OCI-LY3 (cell line): ENCODE data around the gene PPP2R1B.
"Not testable (repeated sequence)": the region's sequence is repeated elsewhere in the genome, so short reads cannot be mapped to it uniquely, and the experiment has no call there.

Experiments used
- H2AFZ ChIP-seq: fragments of 200-600, 300-600 bp; shearing (Covaris generic); 2 replicates; pipeline ENCODE4 v1.6.0; 2014; ENCODE audit warnings: antibody characterized with exemption, low read depth, low read length
- H3K27ac ChIP-seq: fragments of 200-600, 300-600 bp; sonication (generic); 2 replicates; pipeline ENCODE4 v1.5.1; 2014; ENCODE audit warnings: mild to moderate bottlenecking, low read length, moderate library complexity, mixed read lengths
- H3K27me3 ChIP-seq: fragments of 200-600, 300-600 bp; sonication (generic); 2 replicates; pipeline ENCODE4 v1.6.1; 2014; ENCODE audit warnings: low read depth, low read length, mixed read lengths
- H3K36me3 ChIP-seq: fragments of 200-600, 300-600 bp; sonication (generic); replicated peaks from 2 replicates; pipeline ENCODE3; 2014; ENCODE audit warnings: low read depth, low read length, mixed read lengths
- H3K4me1 ChIP-seq: fragments of 300-600, 200-600 bp; sonication (generic); 2 replicates; pipeline ENCODE4 v1.6.1; 2014; ENCODE audit warnings: low read length, mixed read lengths
- H3K4me2 ChIP-seq: fragments of 200-600, 300-600 bp; sonication (generic); 2 replicates; pipeline ENCODE4 v1.6.1; 2014; ENCODE audit warnings: low read length, mixed read lengths
- H3K4me3 ChIP-seq: fragments of 300-600, 200-600 bp; sonication (generic); 2 replicates; pipeline ENCODE4 v1.5.1; 2014; ENCODE audit warnings: antibody characterized with exemption, mild to moderate bottlenecking, low read length, moderate library complexity
- H3K79me2 ChIP-seq: fragments of 300-600, 200-600 bp; shearing (Covaris generic); 2 replicates; pipeline ENCODE4 v1.6.1; 2014; ENCODE audit warnings: mild to moderate bottlenecking, low read length, mixed read lengths
- H3K9ac ChIP-seq: fragments of 300-600, 200-600 bp; shearing (Covaris generic); 2 replicates; pipeline ENCODE4 v1.6.0; 2014; ENCODE audit warnings: mild to moderate bottlenecking, low read length, moderate library complexity
- H3K9me3 ChIP-seq: fragments of 200-600, 300-600 bp; shearing (Covaris generic); 2 replicates; pipeline ENCODE4 v1.6.1; 2014; ENCODE audit warnings: low read length, mixed read lengths; ENCODE audit not compliant: insufficient read depth
- H4K20me1 ChIP-seq: fragments of 200-600, 300-600 bp; sonication (generic); 2 replicates; pipeline ENCODE4 v1.6.1; 2016; ENCODE audit warnings: low read length, mixed read lengths; ENCODE audit not compliant: insufficient read depth
- CTCF ChIP-seq: fragments of 200-600, 300-600 bp; sonication (generic); IDR thresholded peaks from 2 replicates; pipeline ENCODE4 v1.5.1; 2014; ENCODE audit warnings: antibody characterized with exemption, low read length, low read depth
- EZH2phosphoT487 ChIP-seq: fragments of 200-600 bp; shearing (Covaris generic); IDR thresholded peaks from 2 replicates; pipeline ENCODE4 v1.6.1; 2018; ENCODE audit warnings: antibody characterized with exemption, mixed run types, low read depth

Gene PPP2R1B

GRCh38 chr11:111720801-111721494 is 45.2 kb downstream of the PPP2R1B start:
- TF ChIP-seq EZH2phosphoT487, result no peak
- no peak for TF ChIP-seq CTCF
- H3K4me2 ChIP-seq, result no peak overlapping the region
- H4K20me1 ChIP-seq, result no peaks in the 10 kb centered on the region
- H3K9me3 ChIP-seq, result no peaks in the 10 kb centered on the region
- H3K79me2 ChIP-seq, result no peaks in the 10 kb centered on the region
- peaks cover 60% of the 10 kb centered on the region for H3K36me3 ChIP-seq
- H3K4me3 ChIP-seq, result no peak overlapping the region
- H2AFZ ChIP-seq, result no peak overlapping the region
- no peaks in the 10 kb centered on the region for H3K4me1 ChIP-seq
- H3K9ac ChIP-seq, result no peak overlapping the region
- H3K27me3 ChIP-seq, result no peaks in the 10 kb centered on the region
- no peak overlapping the region for H3K27ac ChIP-seq

- Histone ChIP-seq H2AFZ (no peak overlapping the region), H3K27ac (no peak overlapping the region), H3K4me3 (no peak overlapping the region), H3K4me1 (peaks cover 12% of the 10 kb centered on the region), H3K9me3 (no peaks in the 10 kb centered on the region), H3K79me2 (no peaks in the 10 kb centered on the region), H4K20me1 (no peaks in the 10 kb centered on the region), H3K27me3 (no peaks in the 10 kb centered on the region), H3K4me2 (no peak overlapping the region), H3K9ac (no peak overlapping the region), H3K36me3 (peaks cover 58% of the 10 kb centered on the region)
- TF ChIP-seq EZH2phosphoT487 (no peak), CTCF (no peak)
Observed at GRCh38 chr11:111719379-111719778, 46.8 kb downstream of the PPP2R1B start.

GRCh38 chr11:111718859-111719258 is 47.3 kb downstream of the PPP2R1B start:
- H3K79me2 ChIP-seq, result no peaks in the 10 kb centered on the region
- H3K36me3 ChIP-seq, result peaks cover 58% of the 10 kb centered on the region
- H3K4me3 ChIP-seq, result no peak overlapping the region
- H3K27ac ChIP-seq, result no peak overlapping the region
- H3K4me1 ChIP-seq, result peaks cover 17% of the 10 kb centered on the region
- H3K4me2 ChIP-seq, result no peak overlapping the region
- H4K20me1 ChIP-seq, result no peaks in the 10 kb centered on the region
- no peak overlapping the region for H2AFZ ChIP-seq
- H3K9ac ChIP-seq, result no peak overlapping the region
- no peaks in the 10 kb centered on the region for H3K27me3 ChIP-seq
- TF ChIP-seq CTCF (no peak), EZH2phosphoT487 (no peak)
- H3K9me3 ChIP-seq, result no peaks in the 10 kb centered on the region

GRCh38 chr11:111718436-111718835 is 47.8 kb downstream of the PPP2R1B start:
- H3K27ac ChIP-seq, result no peak overlapping the region
- H3K9ac ChIP-seq, result no peak overlapping the region
- no peaks in the 10 kb centered on the region for H3K27me3 ChIP-seq
- no peak overlapping the region for H3K4me2 ChIP-seq
- H2AFZ ChIP-seq, result no peak overlapping the region
- peaks cover 59% of the 10 kb centered on the region for H3K36me3 ChIP-seq
- H3K4me3 ChIP-seq, result no peak overlapping the region
- no peaks in the 10 kb centered on the region for H3K79me2 ChIP-seq
- no peak for TF ChIP-seq CTCF
- no peak for TF ChIP-seq EZH2phosphoT487
- H4K20me1 ChIP-seq, result no peaks in the 10 kb centered on the region
- no peaks in the 10 kb centered on the region for H3K9me3 ChIP-seq
- peaks cover 17% of the 10 kb centered on the region for H3K4me1 ChIP-seq

- not testable (repeated sequence) for H3K27me3 ChIP-seq
Observed at GRCh38 chr11:111717660-111718059, 48.5 kb downstream of the PPP2R1B start.

More at GRCh38 chr11:111717660-111718059, 48.5 kb downstream of the PPP2R1B start:
- H3K4me3 ChIP-seq, H3K79me2 ChIP-seq, H4K20me1 ChIP-seq, H3K9ac ChIP-seq, H3K27ac ChIP-seq, H3K4me2 ChIP-seq, H2AFZ ChIP-seq, H3K9me3 ChIP-seq: not testable (repeated sequence)
- Histone ChIP-seq H3K4me1 (peaks cover 17% of the 10 kb centered on the region), H3K36me3 (peaks cover 59% of the 10 kb centered on the region)
